GM19468 (cell line): ENCODE results near the gene EXD2.
"Not testable (repeated sequence)": the region's sequence is repeated elsewhere in the genome, so short reads cannot be mapped to it uniquely, and the experiment has no call there.

Source experiments
- ATAC-seq: cut with Tn5 transposase; IDR thresholded peaks from one replicate; pipeline ENCODE4 v1.9.1; 2021; ENCODE audit warnings: mild to moderate bottlenecking, moderate library complexity, moderate number of reproducible peaks; ENCODE audit not compliant: unreplicated experiment; ENCODE audit errors: extremely low read depth

The EXD2 gene

GRCh38 chr14:69270795-69271708 lies 79.8 kb downstream of the EXD2 start:
- ATAC-seq = no peak

- no peak for ATAC-seq
Measured at GRCh38 chr14:69274321-69274720, 83.0 kb downstream of the EXD2 start.

- no peak for ATAC-seq
Measured at GRCh38 chr14:69275331-69275730, 84.0 kb downstream of the EXD2 start.

GRCh38 chr14:69277356-69277755 lies 86.1 kb downstream of the EXD2 start:
- ATAC-seq = not testable (repeated sequence)

GRCh38 chr14:69280746-69281291 lies 89.5 kb downstream of the EXD2 start:
- ATAC-seq = no peak

GRCh38 chr14:69281450-69282169 lies 90.3 kb downstream of the EXD2 start:
- no peak for ATAC-seq

- ATAC-seq = no peak
Measured at GRCh38 chr14:69282448-69282847, 91.2 kb downstream of the EXD2 start.

GRCh38 chr14:69284170-69284569 lies 92.9 kb downstream of the EXD2 start:
- ATAC-seq = no peak

GRCh38 chr14:69285661-69286255 lies 94.5 kb downstream of the EXD2 start:
- no peak for ATAC-seq

- ATAC-seq = no peak
Measured at GRCh38 chr14:69287098-69288010, 96.1 kb downstream of the EXD2 start.

GRCh38 chr14:69288011-69288771 lies 96.9 kb downstream of the EXD2 start:
- ATAC-seq = no peak

GRCh38 chr14:69288956-69289705 lies 97.8 kb downstream of the EXD2 start:
- ATAC-seq = no peak

- ATAC-seq = no peak
Measured at GRCh38 chr14:69289811-69290520, 98.7 kb downstream of the EXD2 start.

- not testable (repeated sequence) for ATAC-seq
Measured at GRCh38 chr14:69290881-69291280, 99.6 kb downstream of the EXD2 start.

GRCh38 chr14:69291396-69291795 lies 100.1 kb downstream of the EXD2 start:
- ATAC-seq = no peak

GRCh38 chr14:69291891-69292561 lies 100.7 kb downstream of the EXD2 start:
- no peak for ATAC-seq
